Endothelial cell of umbilical vein (primary cell): ENCODE measurements around the gene HNRNPK. TPM values are rescaled to one million over a fixed set of nuclear protein-coding genes. Genes with fewer than 3 reads are reported as not detected.

Experiments used
- BruUV-seq: library from RNA; stranded (reverse); fragments of 400-500 nt; replicated peaks from 2 replicates; lab custom pipeline; 2021; lab: Mats Ljungman, UMichigan
- CTCF ChIA-PET: fragments of 300-600, 350-600 bp; sonication (Branson Sonifier 250); formaldehyde crosslinking; loops from one replicate; lab custom pipeline; 2021; ENCODE audit warnings: antibody characterized with exemption, inconsistent platforms; lab: Charles Lee
- POLR2A ChIA-PET: fragments of 300-600, 350-600 bp; sonication (Branson Sonifier 250); formaldehyde crosslinking; loops from one replicate; lab custom pipeline; 2021; ENCODE audit warnings: antibody characterized with exemption, inconsistent platforms; lab: Charles Lee
- DNase-seq: peaks from one replicate; pipeline ENCODE4 v3.0.0-alpha.2; 2011; ENCODE audit warnings: low read depth, low spot score
- FAIRE-seq: peaks from 2 replicates; lab custom pipeline; 2011; peaks lifted over from hg19 to GRCh38; lab: Jason Lieb, UNC
- H2AFZ ChIP-seq: 2 replicates; pipeline ENCODE4 v1.6.0; 2012; ENCODE audit warnings: low read depth, low read length, control low read depth, inconsistent platforms
- H3K27ac ChIP-seq: 2 replicates; pipeline ENCODE4 v1.5.1; 2011; ENCODE audit warnings: low read depth, mild to moderate bottlenecking, control low read depth, low read length, moderate library complexity; ENCODE audit not compliant: insufficient read depth
- H3K27me3 ChIP-seq, 2 experiments: 2 replicates each; pipeline versions ENCODE4 v1.6.0 to v1.6.1; 2011; ENCODE audit warnings: low read length in 2 of 2, mixed read lengths in 1 of 2; ENCODE audit not compliant: control insufficient read depth in 2 of 2, insufficient read depth in 2 of 2
- H3K36me3 ChIP-seq, 2 experiments: 2 replicates in 1 of 2; 3 replicates in 1 of 2; pipeline ENCODE4 v1.5.1; 2011; ENCODE audit warnings: low read length in 2 of 2, mild to moderate bottlenecking in 1 of 2, moderate library complexity in 1 of 2; ENCODE audit not compliant: control insufficient read depth in 2 of 2, insufficient read depth in 2 of 2; ENCODE audit errors: extremely low read depth in 1 of 2
- H3K4me1 ChIP-seq: 3 replicates; pipeline ENCODE4 v1.5.1; 2011; ENCODE audit warnings: mild to moderate bottlenecking, low read length; ENCODE audit not compliant: control insufficient read depth, insufficient read depth; ENCODE audit errors: extremely low read depth
- H3K4me2 ChIP-seq: 2 replicates; pipeline ENCODE4 v1.6.1; 2011; ENCODE audit warnings: low read length, control low read depth, mixed read lengths; ENCODE audit not compliant: insufficient read depth
- H3K4me3 ChIP-seq, 3 experiments: fragments of 200-600 bp in 1 of 3; sonication (generic), shearing (Covaris generic) in 1 of 3; replicated peaks in 1 of 3; 2 replicates each; pipeline ENCODE4 v1.5.1; 2011 to 2016; ENCODE audit warnings: control low read depth in 3 of 3, low read length in 3 of 3, mild to moderate bottlenecking in 2 of 3, inconsistent platforms in 1 of 3, low read depth in 1 of 3, moderate library complexity in 1 of 3; ENCODE audit not compliant: insufficient read depth in 1 of 3
- H3K79me2 ChIP-seq: 2 replicates; pipeline ENCODE4 v1.6.0; 2012; ENCODE audit warnings: low read length, inconsistent platforms; ENCODE audit not compliant: control insufficient read depth, insufficient read depth
- H3K9ac ChIP-seq: replicated peaks from 2 replicates; pipeline ENCODE3; 2011; ENCODE audit warnings: low read length, control low read depth; ENCODE audit not compliant: insufficient read depth; ENCODE audit errors: extremely low read depth
- H3K9me1 ChIP-seq: replicated peaks from 3 replicates; pipeline ENCODE4 v1.6.0; 2011; ENCODE audit warnings: mild to moderate bottlenecking, low read length; ENCODE audit not compliant: control insufficient read depth, insufficient read depth; ENCODE audit errors: extremely low read depth
- H3K9me3 ChIP-seq: replicated peaks from 2 replicates; pipeline ENCODE4 v1.5.1; 2012; ENCODE audit warnings: low read length, inconsistent platforms; ENCODE audit not compliant: control insufficient read depth, insufficient read depth
- H4K20me1 ChIP-seq: replicated peaks from 2 replicates; pipeline ENCODE3; 2011; ENCODE audit warnings: mild to moderate bottlenecking, low read length; ENCODE audit not compliant: control insufficient read depth, insufficient read depth; ENCODE audit errors: extremely low read depth
- EZH2 ChIP-seq: IDR thresholded peaks from 2 replicates; pipeline ENCODE4 v1.6.1; 2012; ENCODE audit warnings: borderline replicate concordance, low read depth, mild to moderate bottlenecking, moderate library complexity, low read length, inconsistent platforms; ENCODE audit not compliant: severe bottlenecking
- FOS ChIP-seq: IDR thresholded peaks from 2 replicates; pipeline ENCODE4 v1.6.1; 2011; ENCODE audit warnings: mild to moderate bottlenecking, low read length, moderate library complexity, borderline replicate concordance; ENCODE audit not compliant: insufficient read depth
- GATA2 ChIP-seq: IDR thresholded peaks from 2 replicates; pipeline ENCODE4 v1.7.0; 2011; ENCODE audit warnings: low read depth, mild to moderate bottlenecking, moderate library complexity, mixed read lengths, low read length; ENCODE audit not compliant: insufficient read length, insufficient read depth
- JUN ChIP-seq: IDR thresholded peaks from 2 replicates; pipeline ENCODE4 v1.6.1; 2011; ENCODE audit warnings: borderline replicate concordance, low read depth; ENCODE audit not compliant: insufficient read length, insufficient read depth
- MYC ChIP-seq: IDR thresholded peaks from one replicate; pipeline ENCODE4 v1.6.1; 2011; ENCODE audit warnings: mild to moderate bottlenecking, low read depth, low read length
- POLR2A ChIP-seq: IDR thresholded peaks from 2 replicates; pipeline ENCODE4 v1.6.1; 2012; ENCODE audit warnings: low read depth, mild to moderate bottlenecking, control low read depth, low read length
- POLR2AphosphoS5 ChIP-seq: IDR thresholded peaks from 2 replicates; pipeline ENCODE4 v1.6.1; 2012; ENCODE audit warnings: low read depth, mild to moderate bottlenecking, control low read depth, low read length, moderate library complexity; ENCODE audit not compliant: insufficient read depth
- dilution Hi-C: fragments of 300-500 bp; cut with MboI; formaldehyde crosslinking; loops from one replicate; pipeline ENCODE4 v1.15.0; 2019; ENCODE audit warnings: low sequenced_read_pairs; ENCODE audit not compliant: extremely low pct_ligation_motif_present
- intact Hi-C: fragments of 100-400 bp; cut with micrococcal nuclease; formaldehyde crosslinking; loops from one replicate; pipeline ENCODE4 v1.10.0; 2022
- polyA plus RNA-seq, 4 experiments: library from polyadenylated mRNA; depleted of rRNA in 3 of 4; stranded (reverse) in 3 of 4; unstranded in 1 of 4; fragments of >200 nt; gene quantifications; 2 replicates each; pipeline versions ENCODE4 v1.2.1 to v1.2.3, GENCODE V29; 2011 to 2012; ENCODE audit warnings: missing spikeins in 1 of 4
- total RNA-seq: library from RNA; stranded (reverse); gene quantifications from 2 replicates; pipeline ENCODE4 v1.2.3, GENCODE V29; 2021
- TF ChIP-seq, protein P1 (sequence below), 2 donors: IDR thresholded peaks; 1 replicate in 1 of 2; 2 replicates in 1 of 2; pipeline ENCODE4 v1.5.1; 2011; ENCODE audit warnings: low read length in 2 of 2, mild to moderate bottlenecking in 2 of 2, moderate library complexity in 2 of 2, control low read depth in 1 of 2, inconsistent platforms in 1 of 2, low read depth in 1 of 2; ENCODE audit not compliant: insufficient read depth in 1 of 2; ENCODE audit errors: extremely low read depth in 1 of 2
- TF ChIP-seq, protein P2 (sequence below): IDR thresholded peaks from 2 replicates; pipeline ENCODE4 v1.6.1; 2011; ENCODE audit not compliant: insufficient read depth, insufficient read length

The HNRNPK gene
- total and polyA plus RNA-seq, 2 donors (not counting 3 experiments of a cell fraction or from before 2014, with no cell fraction given): 399 to 663 TPM

- DNase-seq (no peak), FAIRE-seq (no peak)
- Histone ChIP-seq H4K20me1 (no peaks in the 10 kb centered on the region), H3K4me3 (no peak overlapping the region), H3K9ac (no peak overlapping the region), H3K4me1 (no peaks in the 10 kb centered on the region), H3K9me1 (no peaks in the 10 kb centered on the region), H2AFZ (no peak overlapping the region), H3K36me3 (no peaks in the 10 kb centered on the region), H3K9me3 (no peaks in the 10 kb centered on the region), H3K27ac (no peak overlapping the region), H3K4me2 (no peak overlapping the region), H3K79me2 (peaks cover 26% of the 10 kb centered on the region), H3K27me3 (no peaks in the 10 kb centered on the region)
- no TSS peak for BruUV-seq
- ChIA-PET POLR2A (no interaction called here), CTCF (no interaction called here)
- intact Hi-C loops (no loop called here), dilution Hi-C loops (no loop called here)
- TF ChIP-seq POLR2A (no peak), EZH2 (no peak), FOS (no peak), MYC (no peak), JUN (no peak), POLR2AphosphoS5 (no peak), GATA2 (no peak)
- TF ChIP-seq, protein P1, sequence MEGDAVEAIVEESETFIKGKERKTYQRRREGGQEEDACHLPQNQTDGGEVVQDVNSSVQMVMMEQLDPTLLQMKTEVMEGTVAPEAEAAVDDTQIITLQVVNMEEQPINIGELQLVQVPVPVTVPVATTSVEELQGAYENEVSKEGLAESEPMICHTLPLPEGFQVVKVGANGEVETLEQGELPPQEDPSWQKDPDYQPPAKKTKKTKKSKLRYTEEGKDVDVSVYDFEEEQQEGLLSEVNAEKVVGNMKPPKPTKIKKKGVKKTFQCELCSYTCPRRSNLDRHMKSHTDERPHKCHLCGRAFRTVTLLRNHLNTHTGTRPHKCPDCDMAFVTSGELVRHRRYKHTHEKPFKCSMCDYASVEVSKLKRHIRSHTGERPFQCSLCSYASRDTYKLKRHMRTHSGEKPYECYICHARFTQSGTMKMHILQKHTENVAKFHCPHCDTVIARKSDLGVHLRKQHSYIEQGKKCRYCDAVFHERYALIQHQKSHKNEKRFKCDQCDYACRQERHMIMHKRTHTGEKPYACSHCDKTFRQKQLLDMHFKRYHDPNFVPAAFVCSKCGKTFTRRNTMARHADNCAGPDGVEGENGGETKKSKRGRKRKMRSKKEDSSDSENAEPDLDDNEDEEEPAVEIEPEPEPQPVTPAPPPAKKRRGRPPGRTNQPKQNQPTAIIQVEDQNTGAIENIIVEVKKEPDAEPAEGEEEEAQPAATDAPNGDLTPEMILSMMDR (IDR thresholded peaks at IDR 0.05; ENCODE audit: extremely low read depth in 1 of 2, insufficient read depth in 1 of 2, low read depth in 1 of 2, low read length in 2 of 2): no peak
- TF ChIP-seq, protein P2, sequence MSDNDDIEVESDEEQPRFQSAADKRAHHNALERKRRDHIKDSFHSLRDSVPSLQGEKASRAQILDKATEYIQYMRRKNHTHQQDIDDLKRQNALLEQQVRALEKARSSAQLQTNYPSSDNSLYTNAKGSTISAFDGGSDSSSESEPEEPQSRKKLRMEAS: no peak
Observed at GRCh38 chr9:83992901-83993300, 12.9 kb upstream of the HNRNPK start.
